Stomach (tissue), 4 donors: ENCODE results near the gene IFI27L1.

Experiments
- EP300 ChIP-seq: sonication (generic); formaldehyde crosslinking; IDR thresholded peaks from one replicate; pipeline ENCODE4 v1.6.1; 2017; ENCODE audit warnings: antibody characterized with exemption
- POLR2A ChIP-seq, 4 donors: fragments of 450-650 bp; IDR thresholded peaks; one replicate each; pipeline ENCODE4 v1.6.1; 2016; ENCODE audit warnings: antibody characterized with exemption in 4 of 4, control low read depth in 2 of 4, mild to moderate bottlenecking in 1 of 4, moderate library complexity in 1 of 4
- POLR2AphosphoS5 ChIP-seq, 3 donors: sonication (generic); formaldehyde crosslinking; IDR thresholded peaks; one replicate each; pipeline ENCODE4 v1.6.1; 2016; ENCODE audit warnings: antibody characterized with exemption in 3 of 3
- TF ChIP-seq, protein P1 (sequence below), 7 experiments: fragments of 450-650 bp in 4 of 7; fragments of 200-600 bp in 3 of 7; sonication (generic) in 3 of 7; IDR thresholded peaks; one replicate each; pipeline ENCODE4 v1.5.1; 2016 to 2019; ENCODE audit warnings: antibody characterized with exemption in 7 of 7, control low read depth in 2 of 7, mild to moderate bottlenecking in 1 of 7

DNA sequence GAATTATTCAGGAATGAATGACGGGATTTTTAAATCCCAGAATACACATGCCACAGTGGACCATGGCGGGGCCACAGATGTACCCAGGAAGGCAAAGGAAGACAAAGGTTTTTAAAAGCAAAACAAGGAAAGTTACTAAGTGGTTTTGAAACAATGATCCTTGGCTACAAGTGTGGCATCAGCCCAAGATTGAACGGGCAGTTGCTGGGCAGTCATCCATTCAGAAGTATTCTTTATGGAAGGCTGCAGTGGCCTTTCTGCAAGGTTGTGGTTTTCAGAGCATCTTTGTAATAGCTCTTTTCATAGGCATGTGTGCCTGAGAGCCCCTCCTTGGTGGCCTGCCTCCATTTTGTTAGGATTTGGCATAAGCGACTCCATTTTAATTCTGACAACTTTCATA is 16.0 kb downstream of the IFI27L1 start:
- TF ChIP-seq, protein P1, sequence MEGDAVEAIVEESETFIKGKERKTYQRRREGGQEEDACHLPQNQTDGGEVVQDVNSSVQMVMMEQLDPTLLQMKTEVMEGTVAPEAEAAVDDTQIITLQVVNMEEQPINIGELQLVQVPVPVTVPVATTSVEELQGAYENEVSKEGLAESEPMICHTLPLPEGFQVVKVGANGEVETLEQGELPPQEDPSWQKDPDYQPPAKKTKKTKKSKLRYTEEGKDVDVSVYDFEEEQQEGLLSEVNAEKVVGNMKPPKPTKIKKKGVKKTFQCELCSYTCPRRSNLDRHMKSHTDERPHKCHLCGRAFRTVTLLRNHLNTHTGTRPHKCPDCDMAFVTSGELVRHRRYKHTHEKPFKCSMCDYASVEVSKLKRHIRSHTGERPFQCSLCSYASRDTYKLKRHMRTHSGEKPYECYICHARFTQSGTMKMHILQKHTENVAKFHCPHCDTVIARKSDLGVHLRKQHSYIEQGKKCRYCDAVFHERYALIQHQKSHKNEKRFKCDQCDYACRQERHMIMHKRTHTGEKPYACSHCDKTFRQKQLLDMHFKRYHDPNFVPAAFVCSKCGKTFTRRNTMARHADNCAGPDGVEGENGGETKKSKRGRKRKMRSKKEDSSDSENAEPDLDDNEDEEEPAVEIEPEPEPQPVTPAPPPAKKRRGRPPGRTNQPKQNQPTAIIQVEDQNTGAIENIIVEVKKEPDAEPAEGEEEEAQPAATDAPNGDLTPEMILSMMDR (IDR thresholded peaks at IDR 0.05) = no peak
- TF ChIP-seq POLR2A (IDR thresholded peaks at IDR 0.05) (no peak), POLR2AphosphoS5 (IDR thresholded peaks at IDR 0.05) (no peak), EP300 (no peak)
